HEK293T (cell line): ENCODE measurements around the gene EVI5L.
"Not testable (repeated sequence)": the region's sequence is repeated elsewhere in the genome, so short reads cannot be mapped to it uniquely, and the experiment has no call there.

ENCODE experiments used
- CTCF ChIA-PET: fragments of 350-600 bp; formaldehyde crosslinking; extraction: SDS; loops from one replicate; lab custom pipeline; 2021; ENCODE audit warnings: antibody characterized with exemption, inconsistent platforms; lab: Yijun Ruan, JAX
- POLR2A ChIA-PET: fragments of 350-600 bp; formaldehyde crosslinking; extraction: SDS; loops from one replicate; lab custom pipeline; 2020; ENCODE audit warnings: antibody characterized with exemption, inconsistent platforms; lab: Yijun Ruan, JAX
- DNase-seq: peaks from one replicate; pipeline ENCODE4 v3.0.0; 2012; ENCODE audit warnings: mixed read lengths; ENCODE audit errors: extremely low spot score
- ARNT ChIP-seq: fragments of 450-650 bp; IDR thresholded peaks from 2 replicates; pipeline ENCODE4 v1.6.1; 2017; ENCODE audit warnings: mild to moderate bottlenecking
- BHLHE40 ChIP-seq: fragments of 450-650 bp; IDR thresholded peaks from 2 replicates; pipeline ENCODE4 v1.6.1; 2016; ENCODE audit warnings: mild to moderate bottlenecking, moderate library complexity, borderline replicate concordance
- CTBP1 ChIP-seq: fragments of 450-650 bp; IDR thresholded peaks from 2 replicates; pipeline ENCODE4 v1.6.1; 2016; ENCODE audit warnings: borderline replicate concordance
- ELF4 ChIP-seq: fragments of 450-650 bp; IDR thresholded peaks from 2 replicates; pipeline ENCODE4 v1.6.1; 2017; ENCODE audit warnings: antibody characterized with exemption
- FOXA1 ChIP-seq: fragments of 450-650 bp; IDR thresholded peaks from 2 replicates; pipeline ENCODE4 v1.6.1; 2016; ENCODE audit warnings: mild to moderate bottlenecking
- FOXK2 ChIP-seq: fragments of 450-650 bp; IDR thresholded peaks from 2 replicates; pipeline ENCODE4 v1.6.1; 2016; ENCODE audit warnings: mild to moderate bottlenecking
- FOXM1 ChIP-seq: fragments of 450-650 bp; IDR thresholded peaks from 2 replicates; pipeline ENCODE4 v1.6.1; 2017; ENCODE audit warnings: mild to moderate bottlenecking, borderline replicate concordance
- HDGF ChIP-seq: fragments of 450-650 bp; IDR thresholded peaks from 2 replicates; pipeline ENCODE4 v1.6.1; 2017; ENCODE audit warnings: antibody characterized with exemption, borderline replicate concordance
- L3MBTL2 ChIP-seq: fragments of 450-650 bp; conservative IDR thresholded peaks from 2 replicates; pipeline ENCODE4 v1.6.1; 2016; ENCODE audit warnings: mild to moderate bottlenecking
- LEF1 ChIP-seq: fragments of 450-650 bp; IDR thresholded peaks from 2 replicates; pipeline ENCODE4 v1.6.1; 2017; ENCODE audit warnings: mild to moderate bottlenecking, borderline replicate concordance
- NFRKB ChIP-seq: fragments of 450-650 bp; IDR thresholded peaks from 2 replicates; pipeline ENCODE4 v1.6.1; 2016; ENCODE audit warnings: mild to moderate bottlenecking, moderate library complexity
- SP1 ChIP-seq: fragments of 450-650 bp; IDR thresholded peaks from 2 replicates; pipeline ENCODE4 v1.6.1; 2017
- SUZ12 ChIP-seq: fragments of 450-650 bp; IDR thresholded peaks from 2 replicates; pipeline ENCODE4 v1.6.1; 2016; ENCODE audit warnings: mild to moderate bottlenecking
- TARDBP ChIP-seq: fragments of 450-650 bp; IDR thresholded peaks from 2 replicates; pipeline ENCODE4 v1.6.1; 2016
- ZNF384 ChIP-seq: fragments of 450-650 bp; IDR thresholded peaks from 2 replicates; pipeline ENCODE4 v1.6.1; 2016
- TF ChIP-seq, protein P1 (sequence below): fragments of 450-650 bp; IDR thresholded peaks from 2 replicates; pipeline ENCODE4 v1.6.1; 2016

The EVI5L gene

DNA sequence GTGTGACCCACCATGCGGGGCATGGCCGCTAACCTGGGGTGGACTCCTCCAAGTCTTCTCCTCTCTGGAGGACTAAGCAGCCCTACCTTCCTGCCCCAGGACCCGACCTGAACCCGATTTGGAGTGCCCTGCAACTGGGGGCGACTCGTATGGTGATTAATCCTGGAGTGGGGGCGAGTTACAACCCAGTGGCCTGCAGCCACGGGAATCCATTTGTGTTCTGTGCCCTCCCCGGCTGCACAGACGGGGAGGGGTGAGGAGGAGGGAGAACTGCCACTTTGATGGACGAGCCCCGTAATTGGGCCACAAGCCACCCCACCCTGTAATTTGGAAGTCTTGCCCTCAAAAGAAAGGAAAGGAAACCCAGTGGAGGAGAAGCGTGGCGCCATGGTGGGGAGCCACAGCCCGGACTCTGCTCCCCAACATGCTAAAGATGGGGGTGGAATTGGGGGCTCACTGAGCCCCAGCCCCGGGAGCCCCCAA lies 26.1 kb downstream of the EVI5L start:
- no peak for DNase-seq
- ChIA-PET POLR2A (no interaction called here), CTCF (interaction anchor here (3.4 kb wide), 1 partner anchor 13 kb away, joined by 16 read pairs; no protein-coding TSS in a partner anchor)
- TF ChIP-seq BHLHE40 = no peak
- TF ChIP-seq ARNT = no peak
- no peak for TF ChIP-seq NFRKB
- no peak for TF ChIP-seq FOXA1
- no peak for TF ChIP-seq FOXM1
- TF ChIP-seq LEF1 = no peak
- no peak for TF ChIP-seq FOXK2
- no peak for TF ChIP-seq SUZ12
- TF ChIP-seq TARDBP = no peak
- no peak for TF ChIP-seq ZNF384
- no peak for TF ChIP-seq HDGF
- no peak for TF ChIP-seq L3MBTL2
- TF ChIP-seq, protein P1, sequence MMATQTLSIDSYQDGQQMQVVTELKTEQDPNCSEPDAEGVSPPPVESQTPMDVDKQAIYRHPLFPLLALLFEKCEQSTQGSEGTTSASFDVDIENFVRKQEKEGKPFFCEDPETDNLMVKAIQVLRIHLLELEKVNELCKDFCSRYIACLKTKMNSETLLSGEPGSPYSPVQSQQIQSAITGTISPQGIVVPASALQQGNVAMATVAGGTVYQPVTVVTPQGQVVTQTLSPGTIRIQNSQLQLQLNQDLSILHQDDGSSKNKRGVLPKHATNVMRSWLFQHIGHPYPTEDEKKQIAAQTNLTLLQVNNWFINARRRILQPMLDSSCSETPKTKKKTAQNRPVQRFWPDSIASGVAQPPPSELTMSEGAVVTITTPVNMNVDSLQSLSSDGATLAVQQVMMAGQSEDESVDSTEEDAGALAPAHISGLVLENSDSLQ = no peak
- TF ChIP-seq CTBP1 = no peak
- TF ChIP-seq SP1 = no peak
- TF ChIP-seq ELF4 = no peak

DNA sequence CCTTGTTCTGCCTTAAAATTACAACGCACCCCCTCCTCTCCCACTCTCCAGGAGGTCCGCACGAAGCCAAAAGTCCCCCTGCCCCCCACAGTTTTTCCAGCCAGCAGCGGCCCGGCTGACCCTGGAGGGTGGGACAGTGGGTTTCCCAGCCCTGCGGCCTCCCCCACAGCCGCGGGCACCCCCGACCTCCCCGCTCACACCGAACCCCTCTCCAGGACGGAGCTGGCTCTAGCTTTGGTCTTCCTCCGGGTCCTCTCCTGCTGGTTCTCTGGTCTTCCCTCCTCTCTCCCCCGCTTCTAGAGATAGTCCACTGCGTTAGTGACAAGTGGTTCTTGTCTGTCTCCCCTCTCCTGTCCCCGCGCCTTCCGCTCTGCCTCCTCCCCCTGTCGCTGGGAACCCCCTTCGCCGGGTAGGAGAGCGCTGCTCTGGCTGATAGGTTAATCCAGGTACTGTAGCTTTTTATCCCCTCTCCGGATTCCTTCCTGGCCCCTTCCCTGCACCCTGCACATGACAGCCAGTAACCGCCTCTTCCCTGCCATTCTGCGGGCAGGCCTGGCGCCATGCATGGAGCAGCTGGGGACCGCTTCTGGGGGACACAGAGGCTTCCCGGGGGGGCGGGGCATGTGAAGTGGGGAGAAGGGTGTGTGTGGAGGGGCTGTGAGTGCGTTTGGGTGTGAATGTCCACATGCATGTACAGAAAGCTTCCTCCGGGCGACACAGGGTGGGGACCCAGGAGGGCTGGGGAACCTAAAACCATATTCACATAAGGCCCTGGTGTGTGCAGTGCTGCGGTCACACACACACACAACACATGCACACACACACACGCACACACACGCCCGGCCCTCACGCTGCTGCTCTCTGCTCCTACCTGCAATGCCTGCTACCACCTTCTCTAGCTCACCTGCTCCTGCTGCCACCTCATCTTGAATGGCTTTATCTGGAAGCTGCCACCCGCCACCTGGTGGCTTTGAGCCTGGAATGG lies 27.0 kb downstream of the EVI5L start:
- TF ChIP-seq ELF4 (no peak), SP1 (no peak), ARNT (no peak), BHLHE40 (no peak), LEF1 (no peak), SUZ12 (no peak), FOXM1 (no peak)
- TF ChIP-seq, protein P1 = no peak
- POLR2A ChIA-PET = interaction anchor here (0.9 to 1.1 kb wide), 3 partner anchors 12 to 64 kb away, joined by 3 read pairs; partner anchors contain the start of gene MAP2K7
- DNase-seq = no peak
- CTCF ChIA-PET = interaction anchor here (3.4 kb wide), 1 partner anchor 12 kb away, joined by 16 read pairs; no protein-coding TSS in a partner anchor

- no peak for TF ChIP-seq BHLHE40
- TF ChIP-seq TARDBP = no peak
- CTCF ChIA-PET = interaction anchor here (0.6 to 3.4 kb wide), 2 partner anchors 11 to 25 kb away, joined by 6 to 16 read pairs; no protein-coding TSS in a partner anchor
- POLR2A ChIA-PET = interaction anchor here (1.1 kb wide), 2 partner anchors 46 to 63 kb away, joined by 3 read pairs; partner anchors contain the start of gene MAP2K7
- DNase-seq = no peak
Measured at GRCh38 chr19:7857727-7858108, 27.7 kb downstream of the EVI5L start.

DNA sequence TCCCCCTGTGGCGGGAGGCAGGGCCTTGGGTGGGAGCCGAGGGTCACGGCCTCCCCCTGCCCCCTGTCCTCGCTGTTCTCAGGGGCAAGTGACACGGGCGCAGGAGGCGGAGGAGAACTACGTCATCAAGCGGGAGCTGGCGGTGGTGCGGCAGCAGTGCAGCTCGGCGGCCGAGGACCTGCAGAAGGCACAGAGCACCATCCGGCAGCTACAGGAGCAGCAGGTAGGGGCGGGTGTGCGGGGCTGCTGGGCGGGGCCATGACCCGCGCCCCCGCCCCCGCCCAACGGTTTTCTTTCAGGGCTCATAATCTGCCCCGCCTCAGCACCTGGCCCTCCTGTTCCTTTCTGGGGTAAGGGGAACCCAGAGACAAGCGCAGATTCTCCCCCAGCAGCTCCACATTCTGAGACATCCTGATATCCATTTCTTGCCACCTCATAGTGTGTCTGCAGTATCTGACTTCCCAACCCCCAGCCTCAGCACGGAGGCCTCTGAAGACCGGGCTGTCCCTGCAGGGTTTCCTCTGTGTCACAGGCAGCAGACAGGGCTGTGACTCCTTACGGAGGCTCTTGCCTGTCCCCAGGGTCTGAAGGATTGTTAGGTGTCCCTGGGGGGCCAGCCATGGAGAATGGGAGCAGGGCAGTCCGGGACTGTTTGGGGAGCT lies 28.2 kb downstream of the EVI5L start:
- POLR2A ChIA-PET = interaction anchor here (1.1 kb wide), 2 partner anchors 45 to 62 kb away, joined by 3 read pairs; partner anchors contain the start of gene MAP2K7
- TF ChIP-seq CTBP1 (no peak), LEF1 (no peak), ARNT (no peak), FOXA1 (no peak), SUZ12 (no peak), BHLHE40 (no peak), FOXK2 (no peak), FOXM1 (no peak), NFRKB (no peak), SP1 (no peak), L3MBTL2 (no peak), ZNF384 (no peak), HDGF (no peak), ELF4 (no peak), TARDBP (no peak)
- TF ChIP-seq, protein P1 = no peak
- DNase-seq = no peak
- CTCF ChIA-PET = interaction anchor here (0.6 to 3.4 kb wide), 2 partner anchors 11 to 24 kb away, joined by 6 to 16 read pairs; no protein-coding TSS in a partner anchor

GRCh38 chr19:7859087-7859486 lies 29.1 kb downstream of the EVI5L start:
- CTCF ChIA-PET = interaction anchor here (3.4 kb wide), 1 partner anchor 10 kb away, joined by 16 read pairs; no protein-coding TSS in a partner anchor
- POLR2A ChIA-PET, DNase-seq: not testable (repeated sequence)
